ENCODE results near the gene ENPP3.
"Not testable (repeated sequence)": the region's sequence is repeated elsewhere in the genome, so short reads cannot be mapped to it uniquely, and the experiment has no call there.

The ENPP3 gene

GRCh38 chr6:131749023-131749422, 111.9 kb downstream of the ENPP3 start:
- no peak overlapping the region for H3K4me3 ChIP-seq (replicated peaks in 1 of 2; ENCODE audit: low read depth in 2 of 2, low read length in 2 of 2)
- DNase-seq (ENCODE audit: low read depth in 2 of 2): no peak
- TF ChIP-seq CTCF (IDR thresholded peaks at IDR 0.05; ENCODE audit: low read depth, low read length): no peak

GRCh38 chr6:131751012-131751715, 114.1 kb downstream of the ENPP3 start:
- not testable (repeated sequence) for DNase-seq (ENCODE audit: low read depth in 2 of 2); H3K4me3 ChIP-seq (replicated peaks in 1 of 2; ENCODE audit: low read depth in 2 of 2, low read length in 2 of 2)

DNA sequence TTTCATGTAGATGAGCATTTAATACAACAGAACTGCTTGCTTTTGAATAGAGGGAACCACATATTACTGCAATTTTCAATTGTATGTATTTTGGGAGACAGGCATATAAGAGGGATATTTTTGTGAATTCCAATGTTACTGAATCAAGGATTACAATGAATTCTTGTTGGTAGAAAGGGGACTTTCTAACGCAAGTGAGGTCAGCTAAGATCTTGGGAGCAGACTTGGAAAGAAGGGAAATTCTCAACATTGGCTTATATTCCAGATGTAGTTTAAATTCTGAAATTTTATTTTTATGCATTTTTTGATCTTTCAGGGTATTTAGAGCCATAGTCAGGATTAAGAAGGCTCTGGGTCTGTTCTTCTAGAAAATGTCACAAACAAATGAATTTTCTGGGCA, 117.0 kb downstream of the ENPP3 start:
- H3K4me3 ChIP-seq (replicated peaks in 1 of 2; ENCODE audit: low read depth in 2 of 2, low read length in 2 of 2): no peak overlapping the region
- DNase-seq (ENCODE audit: low read depth in 2 of 2): peak in 1 of 2 donors; percentile 59
- no peak for TF ChIP-seq CTCF (IDR thresholded peaks at IDR 0.05; ENCODE audit: low read depth, low read length)

DNA sequence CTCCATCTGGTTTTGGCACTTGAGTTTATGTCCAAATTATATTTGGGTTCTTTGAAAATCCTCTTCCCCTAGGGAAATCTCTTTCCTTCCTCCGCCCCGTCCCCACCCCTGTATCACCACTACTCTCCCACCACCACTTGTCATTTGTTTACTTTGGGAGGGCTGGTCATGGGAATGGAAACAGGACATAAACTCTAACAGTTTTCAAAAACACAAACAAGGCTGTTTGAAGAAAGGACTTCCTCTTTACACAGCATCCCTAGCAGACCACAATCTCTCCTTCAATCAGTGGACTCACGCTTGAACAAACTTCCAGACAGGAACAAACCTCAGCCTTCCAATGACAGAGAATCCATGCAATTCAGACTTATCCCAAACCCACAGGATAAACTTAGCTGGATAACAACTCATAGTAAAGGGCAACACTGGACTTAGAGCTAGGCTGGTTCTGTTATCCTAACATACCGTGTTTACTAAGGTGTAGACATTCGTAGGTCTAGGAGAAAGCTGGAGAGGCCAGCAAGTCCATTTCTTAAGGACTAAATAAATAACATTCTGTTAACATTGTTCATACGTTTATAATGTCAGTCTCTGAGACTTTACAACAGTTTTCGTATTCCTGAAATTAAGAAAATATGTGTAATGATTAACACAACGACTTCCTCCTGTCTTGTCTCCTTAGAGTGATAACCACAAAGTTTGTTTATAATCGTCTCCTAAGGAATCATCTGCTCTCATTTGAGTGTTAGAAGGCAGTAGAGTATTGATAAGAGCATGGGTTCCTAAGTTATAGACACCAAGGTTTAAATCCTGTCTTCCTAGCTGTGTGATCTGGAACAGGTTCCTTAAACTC, 117.8 kb downstream of the ENPP3 start:
- no peak overlapping the region for H3K4me3 ChIP-seq (replicated peaks in 1 of 2; ENCODE audit: low read depth in 2 of 2, low read length in 2 of 2)
- no peak for TF ChIP-seq CTCF (IDR thresholded peaks at IDR 0.05; ENCODE audit: low read depth, low read length)
- DNase-seq (ENCODE audit: low read depth in 2 of 2): no peak

DNA sequence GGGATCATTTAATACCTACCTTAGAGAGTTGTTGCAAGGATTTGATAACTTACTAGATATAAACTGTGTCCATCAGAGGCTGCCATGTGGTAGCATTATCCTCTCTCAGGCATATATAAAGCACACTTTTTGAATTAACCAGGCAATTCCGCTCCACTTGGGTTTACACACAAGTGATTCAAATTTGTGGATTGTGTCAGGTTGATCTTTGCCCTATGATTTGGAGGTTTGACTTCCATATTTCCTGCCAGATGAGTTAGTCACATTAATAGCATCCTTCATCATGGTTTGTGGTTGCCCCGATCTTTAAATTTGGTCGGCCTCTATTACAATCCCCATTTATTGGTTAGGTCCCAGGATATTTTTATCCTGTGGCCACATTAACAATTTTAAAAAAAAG, 118.5 kb downstream of the ENPP3 start:
- no peak overlapping the region for H3K4me3 ChIP-seq (replicated peaks in 1 of 2; ENCODE audit: low read depth in 2 of 2, low read length in 2 of 2)
- peak in 1 of 2 donors; percentile 93 for DNase-seq (ENCODE audit: low read depth in 2 of 2)
- no peak for TF ChIP-seq CTCF (IDR thresholded peaks at IDR 0.05; ENCODE audit: low read depth, low read length)

- peak in 1 of 2 donors; percentile 63 for DNase-seq (ENCODE audit: low read depth in 2 of 2)
- TF ChIP-seq CTCF (IDR thresholded peaks at IDR 0.05; ENCODE audit: low read depth, low read length): no peak
- H3K4me3 ChIP-seq (replicated peaks in 1 of 2; ENCODE audit: low read depth in 2 of 2, low read length in 2 of 2): no peak overlapping the region
Observed at GRCh38 chr6:131756039-131756438, 118.9 kb downstream of the ENPP3 start.

GRCh38 chr6:131758920-131759319, 121.8 kb downstream of the ENPP3 start:
- no peak for DNase-seq (ENCODE audit: low read depth in 2 of 2)
- no peak overlapping the region for H3K4me3 ChIP-seq (replicated peaks in 1 of 2; ENCODE audit: low read depth in 2 of 2, low read length in 2 of 2)
- TF ChIP-seq CTCF (IDR thresholded peaks at IDR 0.05; ENCODE audit: low read depth, low read length): no peak

Measured in cardiac fibroblast (primary cell).